OCI-LY1 (cell line): Measurements from ENCODE around the gene ELFN1.

ENCODE experiments used
- EZH2 ChIP-seq: fragments of 200-600 bp; sonication (generic), shearing (Covaris generic); IDR thresholded peaks from 2 replicates; pipeline ENCODE4 v1.8.0; 2017; ENCODE audit warnings: borderline replicate concordance, mixed run types, mild to moderate bottlenecking, antibody characterized with exemption, low read length, moderate library complexity, mixed read lengths
- TF ChIP-seq, protein P1 (sequence below): fragments of 200-600 bp; sonication (generic), shearing (Covaris generic); IDR thresholded peaks from 2 replicates; pipeline ENCODE4 v1.5.1; 2017; ENCODE audit warnings: mild to moderate bottlenecking, antibody characterized with exemption, low read length, moderate library complexity, mixed read lengths

DNA sequence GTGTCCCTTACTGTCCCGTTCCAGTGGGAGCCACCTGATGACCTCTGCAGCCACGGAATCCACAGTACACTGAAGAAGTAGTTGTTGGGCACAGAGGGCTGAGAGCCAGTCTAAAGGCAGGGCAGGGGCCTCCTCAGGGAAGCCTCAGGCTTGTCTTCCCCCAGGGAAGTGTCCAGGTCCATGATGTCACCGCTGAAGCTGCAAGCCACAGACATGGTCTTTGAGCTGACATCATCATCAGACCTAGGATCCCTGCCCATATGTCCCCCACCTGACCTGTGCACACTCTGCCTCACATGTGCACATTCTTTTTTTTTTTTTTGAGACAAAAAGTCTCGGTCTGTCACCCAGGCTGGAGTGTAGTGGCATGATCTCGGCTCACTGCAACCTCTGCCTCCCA, 38.4 kb upstream of the ELFN1 start:
- TF ChIP-seq, protein P1, sequence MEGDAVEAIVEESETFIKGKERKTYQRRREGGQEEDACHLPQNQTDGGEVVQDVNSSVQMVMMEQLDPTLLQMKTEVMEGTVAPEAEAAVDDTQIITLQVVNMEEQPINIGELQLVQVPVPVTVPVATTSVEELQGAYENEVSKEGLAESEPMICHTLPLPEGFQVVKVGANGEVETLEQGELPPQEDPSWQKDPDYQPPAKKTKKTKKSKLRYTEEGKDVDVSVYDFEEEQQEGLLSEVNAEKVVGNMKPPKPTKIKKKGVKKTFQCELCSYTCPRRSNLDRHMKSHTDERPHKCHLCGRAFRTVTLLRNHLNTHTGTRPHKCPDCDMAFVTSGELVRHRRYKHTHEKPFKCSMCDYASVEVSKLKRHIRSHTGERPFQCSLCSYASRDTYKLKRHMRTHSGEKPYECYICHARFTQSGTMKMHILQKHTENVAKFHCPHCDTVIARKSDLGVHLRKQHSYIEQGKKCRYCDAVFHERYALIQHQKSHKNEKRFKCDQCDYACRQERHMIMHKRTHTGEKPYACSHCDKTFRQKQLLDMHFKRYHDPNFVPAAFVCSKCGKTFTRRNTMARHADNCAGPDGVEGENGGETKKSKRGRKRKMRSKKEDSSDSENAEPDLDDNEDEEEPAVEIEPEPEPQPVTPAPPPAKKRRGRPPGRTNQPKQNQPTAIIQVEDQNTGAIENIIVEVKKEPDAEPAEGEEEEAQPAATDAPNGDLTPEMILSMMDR: no peak
- no peak for TF ChIP-seq EZH2
